Lower leg skin (tissue), 4 donors: ENCODE data around the gene TCF7L2. TPM values are rescaled to one million over a fixed set of nuclear protein-coding genes. Genes with fewer than 3 reads are reported as not detected.

Source experiments
- DNase-seq, 2 donors: peaks; one replicate each; pipeline ENCODE4 v3.0.0-alpha.2; 2019; ENCODE audit warnings: low spot score in 2 of 2
- H3K4me3 ChIP-seq: fragments of 200-600 bp; sonication (generic); 2 replicates; pipeline ENCODE4 v1.5.1; 2017; ENCODE audit warnings: mild to moderate bottlenecking, low read depth; ENCODE audit not compliant: poor library complexity, severe bottlenecking
- CTCF ChIP-seq, 3 donors: fragments of 450-650 bp; IDR thresholded peaks; one replicate each; pipeline ENCODE4 v1.5.1; 2016; ENCODE audit warnings: antibody characterized with exemption in 3 of 3, mild to moderate bottlenecking in 3 of 3, moderate library complexity in 2 of 3
- POLR2A ChIP-seq, 2 donors: fragments of 450-650 bp; IDR thresholded peaks; one replicate each; pipeline ENCODE4 v1.6.1; 2016 to 2017; ENCODE audit warnings: antibody characterized with exemption in 2 of 2, mild to moderate bottlenecking in 1 of 2, moderate library complexity in 1 of 2
- WGBS, 2 donors: methylation state at CpG; one replicate each; pipeline ENCODE4 v1.1.5; 2018; 5-methylcytosine and 5-hydroxymethylcytosine counted together
- intact Hi-C: fragments of 100-400 bp; cut with DNase I; formaldehyde crosslinking; loops from one replicate; pipeline ENCODE4 v1.15.0; 2023; ENCODE audit warnings: low total_unique reads
- total RNA-seq, 4 donors: library from RNA; depleted of rRNA; stranded (reverse); fragments of >200 nt; gene quantifications; one replicate each; pipeline ENCODE4 v1.1.0, GENCODE V29; 2016

Gene TCF7L2
- total RNA-seq, 4 donors from 2014 or later = 5.6 to 23.1 (median 16.2) TPM

DNA sequence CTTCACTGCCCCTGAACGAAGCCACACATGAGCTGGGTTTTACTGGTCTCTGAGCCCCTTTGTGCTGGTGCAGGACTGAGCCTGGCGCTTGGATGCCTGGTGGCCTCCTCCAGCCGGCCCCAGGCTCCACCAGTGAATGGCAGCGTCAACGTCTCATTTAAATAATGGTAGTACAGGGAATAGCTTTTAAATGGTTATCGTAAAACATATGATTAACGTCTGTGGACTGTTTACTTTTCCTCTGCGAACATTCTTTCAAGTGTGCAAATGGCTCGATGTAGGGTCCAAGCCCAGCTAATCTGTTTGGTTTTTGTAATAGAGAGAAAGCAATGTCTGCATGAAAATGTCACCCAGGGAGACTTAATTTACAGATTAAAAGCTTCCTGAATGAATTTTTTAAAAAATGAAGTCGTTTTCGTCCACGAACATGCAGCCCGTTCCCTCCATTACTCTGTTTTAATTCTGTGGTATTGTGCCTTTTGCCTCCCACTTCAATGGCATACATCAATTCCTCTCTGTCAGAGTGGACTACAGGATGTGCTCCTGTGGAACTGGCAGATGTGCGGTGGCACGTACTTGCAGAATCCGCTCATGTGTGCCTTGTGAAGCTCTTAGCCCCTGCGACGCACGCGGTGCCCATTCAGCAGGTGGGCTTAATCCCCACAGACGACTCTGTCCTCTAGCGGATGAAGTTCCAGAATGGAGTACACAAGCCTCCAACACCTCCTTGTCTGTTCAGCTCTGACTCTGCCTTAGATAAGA lies 192.7 kb downstream of the TCF7L2 start:
- DNase-seq = no peak
- H3K4me3 ChIP-seq = no peak overlapping the region
- 90 to 92% methylated on average over 22 of the region's 22 CpGs for WGBS, 2 donors

DNA sequence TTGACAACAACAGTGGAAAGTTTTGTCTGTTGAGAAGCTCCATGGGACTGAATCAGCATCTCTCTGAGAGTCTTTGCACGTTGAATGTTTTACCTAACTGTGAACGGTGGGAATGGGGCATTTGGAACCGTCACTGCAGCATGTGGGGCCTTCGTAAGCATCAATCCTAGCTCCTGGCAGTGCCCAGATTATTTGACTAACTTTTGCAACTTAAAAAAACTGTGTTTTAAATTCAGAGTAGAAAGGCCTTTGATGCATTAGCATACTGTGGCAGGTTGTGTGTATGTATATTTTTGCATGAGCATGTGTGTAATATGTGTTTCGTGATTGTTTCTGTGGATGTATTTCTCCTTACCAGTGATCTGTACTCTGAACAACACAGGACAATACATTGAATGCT lies 194.5 kb downstream of the TCF7L2 start:
- no peak for TF ChIP-seq CTCF (IDR thresholded peaks at IDR 0.05)
- no peak for TF ChIP-seq POLR2A (IDR thresholded peaks at IDR 0.05)

More for the DNA sequence above, 192.7 kb downstream of the TCF7L2 start:
- no peak for TF ChIP-seq CTCF (IDR thresholded peaks at IDR 0.05)
- TF ChIP-seq POLR2A (IDR thresholded peaks at IDR 0.05) = no peak
- intact Hi-C loops = no loop called here

GRCh38 chr10:113148071-113148825 lies 198.2 kb downstream of the TCF7L2 start:
- no peak overlapping the region for H3K4me3 ChIP-seq
- 82 to 86% methylated on average over 11 of the region's 11 CpGs for WGBS, 2 donors
- no peak for DNase-seq
- intact Hi-C loops = no loop called here
- TF ChIP-seq CTCF (IDR thresholded peaks at IDR 0.05) (no peak), POLR2A (IDR thresholded peaks at IDR 0.05) (no peak)

More for the DNA sequence above, 194.5 kb downstream of the TCF7L2 start:
- WGBS, 2 donors = 90% methylated on average over 5 of the region's 5 CpGs
- no peak overlapping the region for H3K4me3 ChIP-seq
- DNase-seq = no peak
- intact Hi-C loops = no loop called here

DNA sequence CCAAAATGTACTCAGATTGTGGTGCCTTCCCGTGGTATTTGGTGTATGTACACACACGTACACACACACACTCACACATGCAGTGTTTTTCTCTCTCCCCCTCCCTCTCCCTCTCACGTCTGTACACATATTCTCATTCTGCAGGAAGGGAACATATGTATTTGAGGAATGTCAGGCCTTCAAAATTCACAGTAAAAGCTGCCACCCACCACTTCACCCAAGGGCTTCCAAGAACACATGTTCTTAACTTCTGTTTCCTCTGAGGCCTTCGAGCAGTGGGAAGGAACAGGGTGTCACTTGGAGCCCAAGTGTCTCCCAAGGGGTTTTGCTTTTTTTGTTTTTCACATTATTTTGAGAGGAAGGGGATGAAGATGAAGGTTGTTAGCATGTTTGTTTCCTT lies 198.9 kb downstream of the TCF7L2 start:
- 70 to 78% methylated on average over 4 of the region's 4 CpGs for WGBS, 2 donors
- H3K4me3 ChIP-seq = no peak overlapping the region
- DNase-seq = no peak
- TF ChIP-seq POLR2A (IDR thresholded peaks at IDR 0.05) (no peak), CTCF (IDR thresholded peaks at IDR 0.05) (no peak)
- intact Hi-C loops = no loop called here

- WGBS, 2 donors = 59 to 95% methylated on average over 3 of the region's 3 CpGs
- DNase-seq = no peak
- no peak for TF ChIP-seq POLR2A (IDR thresholded peaks at IDR 0.05)
- TF ChIP-seq CTCF (IDR thresholded peaks at IDR 0.05) = no peak
- no peak overlapping the region for H3K4me3 ChIP-seq
- intact Hi-C loops = no loop called here
These were observed 199.6 kb downstream of the TCF7L2 start for GRCh38 chr10:113149626-113150025.
